HepG2 (cell line): ENCODE data around the gene RPL27A. TPM values are rescaled to one million over a fixed set of nuclear protein-coding genes. Genes with fewer than 3 reads are reported as not detected.
A peak's percentile ranks its signal among the peaks of the same experiment; 100 is the strongest.

Source experiments
- ARNTL ChIP-seq: sonication (generic); formaldehyde crosslinking; IDR thresholded peaks from 2 replicates; pipeline ENCODE4 v1.4.0; 2020; ENCODE audit warnings: mild to moderate bottlenecking, missing genetic modification reagents
- CAMTA2 ChIP-seq: sonication (generic); formaldehyde crosslinking; IDR thresholded peaks from 2 replicates; pipeline ENCODE4 v1.4.0; 2020; ENCODE audit warnings: mild to moderate bottlenecking, missing genetic modification reagents, borderline replicate concordance
- CCDC6 ChIP-seq: sonication (generic); formaldehyde crosslinking; IDR thresholded peaks from 2 replicates; pipeline ENCODE4 v1.8.1; 2022; ENCODE audit warnings: mild to moderate bottlenecking, missing genetic modification reagents, moderate library complexity
- GATAD2A ChIP-seq: IDR thresholded peaks from 2 replicates; pipeline ENCODE4 v1.6.1; 2016
- HOXA5 ChIP-seq: sonication (generic); formaldehyde crosslinking; IDR thresholded peaks from 2 replicates; pipeline ENCODE4 v1.4.0; 2020; ENCODE audit warnings: missing genetic modification reagents
- KIAA2018 ChIP-seq: sonication (generic); formaldehyde crosslinking; IDR thresholded peaks from 2 replicates; pipeline ENCODE4 v1.5.0; 2020; ENCODE audit warnings: mild to moderate bottlenecking, missing genetic modification reagents, borderline replicate concordance
- LRRFIP1 ChIP-seq: sonication (generic); formaldehyde crosslinking; conservative IDR thresholded peaks from 2 replicates; pipeline ENCODE4 v1.4.0; 2020; ENCODE audit warnings: missing genetic modification reagents
- NFKBIZ ChIP-seq: IDR thresholded peaks from 2 replicates; pipeline ENCODE4 v1.6.1; 2018; ENCODE audit warnings: missing genetic modification reagents, missing compliant biosample characterization
- POLR2AphosphoS5 ChIP-seq: IDR thresholded peaks from 2 replicates; pipeline ENCODE4 v1.6.1; 2012; ENCODE audit warnings: low read depth, low read length
- RFX3 ChIP-seq: IDR thresholded peaks from 2 replicates; pipeline ENCODE4 v1.6.1; 2016; ENCODE audit warnings: missing biosample characterization, missing genetic modification reagents
- SIN3A ChIP-seq: IDR thresholded peaks from 2 replicates; pipeline ENCODE4 v1.6.1; 2011; ENCODE audit warnings: low read depth, mild to moderate bottlenecking, control low read depth, low read length, borderline replicate concordance
- TAF1 ChIP-seq: sonication (generic); formaldehyde crosslinking; IDR thresholded peaks from 2 replicates; pipeline ENCODE4 v1.4.0; 2020; ENCODE audit warnings: missing genetic modification reagents
- ZNF101 ChIP-seq: sonication (generic); formaldehyde crosslinking; IDR thresholded peaks from 2 replicates; pipeline ENCODE4 v1.4.0; 2020; ENCODE audit warnings: mild to moderate bottlenecking, low read depth, missing genetic modification reagents, borderline replicate concordance
- ZNF577 ChIP-seq: sonication (generic); formaldehyde crosslinking; IDR thresholded peaks from 2 replicates; pipeline ENCODE4 v1.4.0; 2020; ENCODE audit warnings: mild to moderate bottlenecking, low read depth, missing genetic modification reagents, borderline replicate concordance
- ZNF781 ChIP-seq: sonication (generic); formaldehyde crosslinking; IDR thresholded peaks from 2 replicates; pipeline ENCODE4 v1.5.1; 2020; ENCODE audit warnings: borderline replicate concordance, mild to moderate bottlenecking, missing genetic modification reagents; ENCODE audit errors: not compliant biosample characterization
- polyA plus RNA-seq, 8 experiments: library from polyadenylated mRNA; depleted of rRNA in 3 of 8; stranded (reverse) in 7 of 8; unstranded in 1 of 8; fragments of >200 nt; fragmentation: Illumina TruSeq in 4 of 8; extraction: Trizol in 4 of 8; gene quantifications; 2 replicates each; pipeline versions ENCODE4 v1.2.1 to v1.2.3, GENCODE V29; 2011 to 2016; ENCODE audit warnings: low read depth in 4 of 8, missing spikeins in 1 of 8, mixed read lengths in 1 of 8; ENCODE audit not compliant: insufficient read depth in 1 of 8
- total RNA-seq, 5 experiments: library from RNA; depleted of rRNA; stranded (reverse); fragments of >200 nt; fragmentation: Illumina TruSeq; extraction: Trizol; gene quantifications; 2 replicates each; pipeline ENCODE4 v1.2.3, GENCODE V29; 2016; ENCODE audit warnings: low read depth in 1 of 5
- TF ChIP-seq, protein P1 (sequence below): sonication (generic); formaldehyde crosslinking; IDR thresholded peaks from 2 replicates; pipeline ENCODE4 v1.9.0; 2021; ENCODE audit warnings: missing genetic modification reagents, mild to moderate bottlenecking, borderline replicate concordance

RPL27A gene
- total and polyA plus RNA-seq, 2 of the 13 experiments (the other 11 are each of a cell fraction or from before 2014, with no cell fraction given) = 1,531 to 2,153 TPM

- TF ChIP-seq ZNF577 (CRISPR knock-in tag) = no peak; the same call in 1 of the 2 replicates
- peak; percentile 59 for TF ChIP-seq ZNF781 (CRISPR knock-in tag)
- TF ChIP-seq KIAA2018 = peak; percentile 92
- TF ChIP-seq CAMTA2 (CRISPR knock-in tag) = no peak
- TF ChIP-seq ZNF101 = no peak
- TF ChIP-seq GATAD2A = peak; percentile 75
- TF ChIP-seq, protein P1, sequence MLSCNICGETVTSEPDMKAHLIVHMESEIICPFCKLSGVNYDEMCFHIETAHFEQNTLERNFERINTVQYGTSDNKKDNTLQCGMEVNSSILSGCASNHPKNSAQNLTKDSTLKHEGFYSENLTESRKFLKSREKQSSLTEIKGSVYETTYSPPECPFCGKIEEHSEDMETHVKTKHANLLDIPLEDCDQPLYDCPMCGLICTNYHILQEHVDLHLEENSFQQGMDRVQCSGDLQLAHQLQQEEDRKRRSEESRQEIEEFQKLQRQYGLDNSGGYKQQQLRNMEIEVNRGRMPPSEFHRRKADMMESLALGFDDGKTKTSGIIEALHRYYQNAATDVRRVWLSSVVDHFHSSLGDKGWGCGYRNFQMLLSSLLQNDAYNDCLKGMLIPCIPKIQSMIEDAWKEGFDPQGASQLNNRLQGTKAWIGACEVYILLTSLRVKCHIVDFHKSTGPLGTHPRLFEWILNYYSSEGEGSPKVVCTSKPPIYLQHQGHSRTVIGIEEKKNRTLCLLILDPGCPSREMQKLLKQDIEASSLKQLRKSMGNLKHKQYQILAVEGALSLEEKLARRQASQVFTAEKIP (CRISPR knock-in tag) = no peak
- TF ChIP-seq HOXA5 (CRISPR knock-in tag) = peak; percentile 77; the same call in 1 of the 2 replicates
- peak; percentile 93 for TF ChIP-seq CCDC6 (CRISPR knock-in tag)
- peak; percentile 93 for TF ChIP-seq NFKBIZ
- no peak for TF ChIP-seq ARNTL (CRISPR knock-in tag)
- peak; percentile 82; the same call in 1 of the 2 replicates for TF ChIP-seq SIN3A
- TF ChIP-seq RFX3 (CRISPR knock-in tag) = no peak
- TF ChIP-seq POLR2AphosphoS5 = peak; percentile 91
- 0 out of 2 replicates have a peak, but pooled peaks have one; percentile 23 for TF ChIP-seq LRRFIP1
- peak; percentile 75 for TF ChIP-seq TAF1 (CRISPR knock-in tag)
Measured at GRCh38 chr11:8688414-8689362, 6.1 kb downstream of the RPL27A start (continued).
